Sigmoid colon (tissue), 7 donors: ENCODE measurements around the gene PDE6C. TPM values are rescaled to one million over a fixed set of nuclear protein-coding genes. Genes with fewer than 3 reads are reported as not detected.

Experiments used
- DNase-seq: peaks from one replicate; pipeline ENCODE4 v3.0.0-alpha.2; 2019
- H3K27ac ChIP-seq, 4 donors: fragments of 200-600 bp; sonication (generic); one replicate each; pipeline ENCODE4 v1.5.1; 2016 to 2019; ENCODE audit warnings: mild to moderate bottlenecking in 1 of 4
- H3K27me3 ChIP-seq, 3 donors: fragments of 200-600 bp; sonication (generic); one replicate each; pipeline ENCODE4 v1.5.1; 2019; ENCODE audit warnings: mild to moderate bottlenecking in 1 of 3
- H3K36me3 ChIP-seq, 4 donors: fragments of 200-600 bp; sonication (generic); one replicate each; pipeline ENCODE4 v1.5.1; 2016 to 2019
- H3K4me1 ChIP-seq, 4 donors: fragments of 200-600 bp; sonication (generic); one replicate each; pipeline ENCODE4 v1.5.1; 2017 to 2019
- H3K4me3 ChIP-seq, 4 donors: fragments of 200-600 bp; sonication (generic); one replicate each; pipeline ENCODE4 v1.5.1; 2017 to 2019; ENCODE audit warnings: mild to moderate bottlenecking in 2 of 4, moderate library complexity in 1 of 4
- H3K9me3 ChIP-seq, 4 donors: fragments of 200-600 bp in 3 of 4; sonication (generic) in 3 of 4; one replicate each; pipeline versions ENCODE4 v1.5.1 to v1.6.1; 2013 to 2019
- CTCF ChIP-seq, 4 experiments: fragments of 450-650 bp in 3 of 4; fragments of 200-600 bp in 1 of 4; IDR thresholded peaks; one replicate each; pipeline ENCODE4 v1.5.1; 2016 to 2019; ENCODE audit warnings: antibody characterized with exemption in 4 of 4, mild to moderate bottlenecking in 3 of 4, moderate library complexity in 2 of 4
- EP300 ChIP-seq, 4 donors: sonication (generic); formaldehyde crosslinking; IDR thresholded peaks; one replicate each; pipeline ENCODE4 v1.6.1; 2017; ENCODE audit warnings: antibody characterized with exemption in 4 of 4
- POLR2A ChIP-seq, 2 donors: fragments of 450-650 bp; IDR thresholded peaks; one replicate each; pipeline ENCODE4 v1.6.1; 2016; ENCODE audit warnings: antibody characterized with exemption in 2 of 2, mild to moderate bottlenecking in 2 of 2, moderate library complexity in 2 of 2
- POLR2AphosphoS5 ChIP-seq, 4 donors: sonication (generic); formaldehyde crosslinking; IDR thresholded peaks; one replicate each; pipeline ENCODE4 v1.6.1; 2017; ENCODE audit warnings: antibody characterized with exemption in 4 of 4
- WGBS, 2 donors: extraction: QIAGEN DNeasy Blood & Tissue Kit; methylation state at CpG; one replicate each; pipeline ENCODE4 v1.1.7; 2013; 5-methylcytosine and 5-hydroxymethylcytosine counted together
- intact Hi-C: fragments of 100-400 bp; cut with DNase I; formaldehyde crosslinking; loops from one replicate; pipeline ENCODE4 v1.15.1; 2023
- polyA plus RNA-seq, 3 donors: library from polyadenylated mRNA; stranded (reverse); fragments of 200-250 nt; gene quantifications; one replicate each; pipeline ENCODE4 v1.2.3, GENCODE V29; 2013
- total RNA-seq, 4 donors: library from RNA; depleted of rRNA; stranded (reverse); fragments of >200 nt; gene quantifications; one replicate each; pipeline ENCODE4 v1.1.0, GENCODE V29; 2016
- donor health status: healthy with polysubstance abuse.
- donor health status: Bipolar disorder and iron deficiency.
- donor health status: healthy.

Gene PDE6C
- total and polyA plus RNA-seq, 7 donors = not detected

- H3K4me1 ChIP-seq = peaks cover 0 to 26% (median 11%) of the 10 kb centered on the region in 4 donors
- no peaks in the 10 kb centered on the region for H3K27me3 ChIP-seq
- peak within 1 kb of the TSS; percentile 85 to 93 (median 89) for H3K27ac ChIP-seq
- no peaks in the 10 kb centered on the region for H3K9me3 ChIP-seq
- DNase-seq = peak; percentile 98
- intact Hi-C loops = loop anchor here (1.0 to 10.0 kb wide), 4 partner anchors 52 to 662 kb away; partner anchors contain the start of genes NOC3L and SLC35G1
- peak within 1 kb of the TSS; percentile 58 to 70 (median 65) for H3K4me3 ChIP-seq
- H3K36me3 ChIP-seq = peaks cover 0 to 22% (median 0%) of the 10 kb centered on the region in 4 donors
- TF ChIP-seq CTCF (IDR thresholded peaks at IDR 0.05) (peak; percentile 25 to 79 (median 42)), POLR2A (IDR thresholded peaks at IDR 0.05) (peak; percentile 19 to 21), EP300 (IDR thresholded peaks at IDR 0.05) (peak in 1 of 4 donors; percentile 44), POLR2AphosphoS5 (IDR thresholded peaks at IDR 0.05) (peak; percentile 70 to 93 (median 86))
- 0 to 1% methylated on average over 52 of the region's 52 CpGs for WGBS, 2 donors
Measured at GRCh38 chr10:93702210-93703001, 90.1 kb downstream of the PDE6C start, which contains the start of gene FRA10AC1. TSS of gene FRA10AC1 (minus strand) at chr10:93702592. CDS start at chr10:93700106, 2,486 bp downstream.

GRCh38 chr10:93703066-93703465 is 90.7 kb downstream of the PDE6C start:
- DNase-seq = no peak
- Histone ChIP-seq H3K27me3 (no peaks in the 10 kb centered on the region), H3K4me1 (peaks cover 0 to 26% (median 11%) of the 10 kb centered on the region in 4 donors), H3K27ac (peak overlapping the region; percentile 85 to 93 (median 89)), H3K4me3 (peak overlapping the region; percentile 58 to 70 (median 65)), H3K36me3 (peaks cover 0 to 15% (median 0%) of the 10 kb centered on the region in 4 donors), H3K9me3 (no peaks in the 10 kb centered on the region)
- intact Hi-C loops = loop anchor here (2.0 to 10.0 kb wide), 3 partner anchors 52 to 662 kb away; partner anchors contain the start of genes NOC3L and SLC35G1
- TF ChIP-seq EP300 (IDR thresholded peaks at IDR 0.05) (no peak), CTCF (IDR thresholded peaks at IDR 0.05) (no peak), POLR2AphosphoS5 (IDR thresholded peaks at IDR 0.05) (no peak), POLR2A (IDR thresholded peaks at IDR 0.05) (no peak)
- WGBS, 2 donors = 1 to 2% methylated on average over 12 of the region's 12 CpGs

- Histone ChIP-seq H3K36me3 (peaks cover 0 to 9% (median 0%) of the 10 kb centered on the region in 4 donors), H3K27ac (peak overlapping the region in 1 of 4 donors; percentile 92), H3K27me3 (no peaks in the 10 kb centered on the region), H3K4me3 (peak overlapping the region in 1 of 4 donors; percentile 70), H3K4me1 (peaks cover 0 to 26% (median 11%) of the 10 kb centered on the region in 4 donors), H3K9me3 (no peaks in the 10 kb centered on the region)
- intact Hi-C loops = loop anchor here (2.0 to 10.0 kb wide), 3 partner anchors 51 to 661 kb away; partner anchors contain the start of genes NOC3L and SLC35G1
- TF ChIP-seq POLR2AphosphoS5 (IDR thresholded peaks at IDR 0.05) = no peak
- TF ChIP-seq POLR2A (IDR thresholded peaks at IDR 0.05) = no peak
- no peak for TF ChIP-seq CTCF (IDR thresholded peaks at IDR 0.05)
- TF ChIP-seq EP300 (IDR thresholded peaks at IDR 0.05) = no peak
- WGBS, 2 donors = 57 to 68% methylated on average over 1 of the region's 1 CpG
- no peak for DNase-seq
Measured at GRCh38 chr10:93703841-93704240, 91.5 kb downstream of the PDE6C start.

- WGBS, 2 donors = 89 to 94% methylated on average over 5 of the region's 5 CpGs
- DNase-seq = no peak
- intact Hi-C loops = loop anchor here (10.0 kb wide), 1 partner anchor 660 kb away; the partner anchor contains the start of gene NOC3L
- no peak overlapping the region for H3K27ac ChIP-seq
- TF ChIP-seq CTCF (IDR thresholded peaks at IDR 0.05) = no peak
- no peak for TF ChIP-seq POLR2AphosphoS5 (IDR thresholded peaks at IDR 0.05)
- no peak for TF ChIP-seq POLR2A (IDR thresholded peaks at IDR 0.05)
- TF ChIP-seq EP300 (IDR thresholded peaks at IDR 0.05) = no peak
- no peak overlapping the region for H3K4me3 ChIP-seq
- H3K9me3 ChIP-seq = no peaks in the 10 kb centered on the region
- H3K4me1 ChIP-seq = peaks cover 0 to 26% (median 11%) of the 10 kb centered on the region in 4 donors
- H3K27me3 ChIP-seq = no peaks in the 10 kb centered on the region
- H3K36me3 ChIP-seq = peaks cover 0 to 3% (median 0%) of the 10 kb centered on the region in 4 donors
Measured at GRCh38 chr10:93704451-93704850, 92.1 kb downstream of the PDE6C start.
